ENCODE measurements around the gene OR52I2. TPM values are rescaled to one million over a fixed set of nuclear protein-coding genes. Genes with fewer than 3 reads are reported as not detected.
A peak's percentile ranks its signal among the peaks of the same experiment; 100 is the strongest.

Gene OR52I2
- polyA plus RNA-seq, 2 of the 4 experiments (the other 2 are of a cell fraction), result not detected

DNA sequence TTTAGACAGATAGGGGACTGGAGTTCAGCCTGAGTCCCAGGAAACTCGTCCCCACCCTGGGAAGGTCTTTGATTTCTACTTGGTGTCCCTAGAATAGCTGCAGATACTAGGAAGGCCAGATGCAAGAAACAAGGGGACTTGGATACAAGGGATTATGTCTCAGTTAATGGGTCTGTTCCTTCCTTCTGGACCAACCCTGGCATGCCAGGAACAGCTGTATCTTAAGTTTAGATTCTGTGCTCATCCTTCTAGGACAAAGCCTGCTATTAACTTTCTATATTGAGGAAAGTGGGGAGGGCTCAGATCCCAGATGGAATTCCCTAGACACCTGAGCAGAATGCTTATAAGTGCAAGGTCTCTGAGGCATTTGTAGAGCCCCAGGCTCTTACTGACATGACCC is 40.5 kb upstream of the OR52I2 start:
- 0% methylated on average over 1 of the region's 1 CpG for WGBS (ENCODE audit: missing lambda C conversion rate)
- Histone ChIP-seq H3K4me1 (no peaks in the 10 kb centered on the region), H3K27ac (no peak overlapping the region), H3K4me2 (no peak overlapping the region), H3K9me3 (no peaks in the 10 kb centered on the region), H3K4me3 (no peak overlapping the region)
- no peak for DNase-seq (ENCODE audit: low read depth in 1 of 2, low spot score in 1 of 2)
- FAIRE-seq, result no peak
- TF ChIP-seq, protein P1, sequence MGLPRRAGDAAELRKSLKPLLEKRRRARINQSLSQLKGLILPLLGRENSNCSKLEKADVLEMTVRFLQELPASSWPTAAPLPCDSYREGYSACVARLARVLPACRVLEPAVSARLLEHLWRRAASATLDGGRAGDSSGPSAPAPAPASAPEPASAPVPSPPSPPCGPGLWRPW (IDR thresholded peaks at IDR 0.05), result no peak
- no peak for TF ChIP-seq ZNF302 (CRISPR knock-in tag; IDR thresholded peaks at IDR 0.05)
- no peak for TF ChIP-seq RFX5 (IDR thresholded peaks at IDR 0.05)
- no peak for TF ChIP-seq RNF2 (IDR thresholded peaks at IDR 0.05; ENCODE audit: borderline replicate concordance, low read depth)
- TF ChIP-seq NPAS2 (CRISPR knock-in tag; IDR thresholded peaks at IDR 0.05; ENCODE audit: borderline replicate concordance), result no peak
- TF ChIP-seq HOXB5 (CRISPR knock-in tag; IDR thresholded peaks at IDR 0.05), result no peak
- no peak for TF ChIP-seq KDM5A (IDR thresholded peaks at IDR 0.05)
- TF ChIP-seq, protein P2, sequence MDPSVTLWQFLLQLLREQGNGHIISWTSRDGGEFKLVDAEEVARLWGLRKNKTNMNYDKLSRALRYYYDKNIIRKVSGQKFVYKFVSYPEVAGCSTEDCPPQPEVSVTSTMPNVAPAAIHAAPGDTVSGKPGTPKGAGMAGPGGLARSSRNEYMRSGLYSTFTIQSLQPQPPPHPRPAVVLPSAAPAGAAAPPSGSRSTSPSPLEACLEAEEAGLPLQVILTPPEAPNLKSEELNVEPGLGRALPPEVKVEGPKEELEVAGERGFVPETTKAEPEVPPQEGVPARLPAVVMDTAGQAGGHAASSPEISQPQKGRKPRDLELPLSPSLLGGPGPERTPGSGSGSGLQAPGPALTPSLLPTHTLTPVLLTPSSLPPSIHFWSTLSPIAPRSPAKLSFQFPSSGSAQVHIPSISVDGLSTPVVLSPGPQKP (IDR thresholded peaks at IDR 0.05; ENCODE audit: low read depth, low read length), result no peak
- TF ChIP-seq RARB (CRISPR knock-in tag; IDR thresholded peaks at IDR 0.05), result no peak
- TF ChIP-seq HOXA7 (CRISPR knock-in tag; IDR thresholded peaks at IDR 0.05), result no peak
- TF ChIP-seq, protein P3, sequence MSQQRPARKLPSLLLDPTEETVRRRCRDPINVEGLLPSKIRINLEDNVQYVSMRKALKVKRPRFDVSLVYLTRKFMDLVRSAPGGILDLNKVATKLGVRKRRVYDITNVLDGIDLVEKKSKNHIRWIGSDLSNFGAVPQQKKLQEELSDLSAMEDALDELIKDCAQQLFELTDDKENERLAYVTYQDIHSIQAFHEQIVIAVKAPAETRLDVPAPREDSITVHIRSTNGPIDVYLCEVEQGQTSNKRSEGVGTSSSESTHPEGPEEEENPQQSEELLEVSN (IDR thresholded peaks at IDR 0.05; ENCODE audit: borderline replicate concordance, low read depth), result no peak
- TF ChIP-seq HEYL (CRISPR knock-in tag; IDR thresholded peaks at IDR 0.05), result no peak
- POLR2A ChIA-PET, result no interaction called here
- CTCF ChIA-PET, result interaction anchor here (1.1 to 6.2 kb wide), 5 partner anchors 9 to 359 kb away, joined by 3 to 98 read pairs (median 4); no protein-coding TSS in a partner anchor
- ATAC-seq, result no peak

DNA sequence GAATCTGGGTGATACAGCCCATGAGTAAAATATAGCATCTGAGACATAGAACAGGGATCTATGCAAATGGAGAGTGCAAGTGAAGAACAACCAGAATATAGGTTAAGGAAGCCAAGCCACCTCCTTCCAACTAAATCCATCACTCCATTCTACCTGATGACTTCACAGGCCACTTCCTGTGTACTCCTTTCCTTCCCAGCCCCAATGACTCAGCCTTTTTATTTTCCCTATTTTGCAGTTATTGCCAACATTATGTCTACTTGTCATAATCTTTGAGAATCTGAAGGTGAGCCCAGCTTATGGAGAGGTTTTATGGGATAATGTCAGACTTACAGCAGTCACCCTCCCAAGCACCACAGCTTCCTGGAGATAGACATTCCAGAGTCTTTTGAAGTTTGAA is 38.0 kb upstream of the OR52I2 start:
- TF ChIP-seq, protein P4, sequence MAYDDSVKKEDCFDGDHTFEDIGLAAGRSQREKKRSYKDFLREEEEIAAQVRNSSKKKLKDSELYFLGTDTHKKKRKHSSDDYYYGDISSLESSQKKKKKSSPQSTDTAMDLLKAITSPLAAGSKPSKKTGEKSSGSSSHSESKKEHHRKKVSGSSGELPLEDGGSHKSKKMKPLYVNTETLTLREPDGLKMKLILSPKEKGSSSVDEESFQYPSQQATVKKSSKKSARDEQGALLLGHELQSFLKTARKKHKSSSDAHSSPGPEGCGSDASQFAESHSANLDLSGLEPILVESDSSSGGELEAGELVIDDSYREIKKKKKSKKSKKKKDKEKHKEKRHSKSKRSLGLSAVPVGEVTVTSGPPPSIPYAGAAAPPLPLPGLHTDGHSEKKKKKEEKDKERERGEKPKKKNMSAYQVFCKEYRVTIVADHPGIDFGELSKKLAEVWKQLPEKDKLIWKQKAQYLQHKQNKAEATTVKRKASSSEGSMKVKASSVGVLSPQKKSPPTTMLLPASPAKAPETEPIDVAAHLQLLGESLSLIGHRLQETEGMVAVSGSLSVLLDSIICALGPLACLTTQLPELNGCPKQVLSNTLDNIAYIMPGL (CRISPR knock-in tag; IDR thresholded peaks at IDR 0.05; ENCODE audit: borderline replicate concordance), result no peak
- no peak for TF ChIP-seq EHMT2 (IDR thresholded peaks at IDR 0.05; ENCODE audit: low read depth)
- peak; percentile 66 for TF ChIP-seq MAFK (IDR thresholded peaks at IDR 0.05; ENCODE audit: partially characterized antibody)
- TF ChIP-seq, protein P5, sequence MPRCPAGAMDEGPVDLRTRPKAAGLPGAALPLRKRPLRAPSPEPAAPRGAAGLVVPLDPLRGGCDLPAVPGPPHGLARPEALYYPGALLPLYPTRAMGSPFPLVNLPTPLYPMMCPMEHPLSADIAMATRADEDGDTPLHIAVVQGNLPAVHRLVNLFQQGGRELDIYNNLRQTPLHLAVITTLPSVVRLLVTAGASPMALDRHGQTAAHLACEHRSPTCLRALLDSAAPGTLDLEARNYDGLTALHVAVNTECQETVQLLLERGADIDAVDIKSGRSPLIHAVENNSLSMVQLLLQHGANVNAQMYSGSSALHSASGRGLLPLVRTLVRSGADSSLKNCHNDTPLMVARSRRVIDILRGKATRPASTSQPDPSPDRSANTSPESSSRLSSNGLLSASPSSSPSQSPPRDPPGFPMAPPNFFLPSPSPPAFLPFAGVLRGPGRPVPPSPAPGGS (IDR thresholded peaks at IDR 0.05), result no peak
- TF ChIP-seq, protein P6, sequence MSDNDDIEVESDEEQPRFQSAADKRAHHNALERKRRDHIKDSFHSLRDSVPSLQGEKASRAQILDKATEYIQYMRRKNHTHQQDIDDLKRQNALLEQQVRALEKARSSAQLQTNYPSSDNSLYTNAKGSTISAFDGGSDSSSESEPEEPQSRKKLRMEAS (IDR thresholded peaks at IDR 0.05), result no peak
- Histone ChIP-seq H3K27ac (no peak overlapping the region), H3K4me2 (no peak overlapping the region), H3K4me3 (no peak overlapping the region), H3K4me1 (peaks cover 14% of the 10 kb centered on the region; the same call in 2 of the 3 replicates), H3K9me3 (no peaks in the 10 kb centered on the region)
- POLR2A ChIA-PET, result no interaction called here
- DNase-seq (ENCODE audit: low read depth in 1 of 2, low spot score in 1 of 2) (peak in 1 of 2 experiments; percentile 13), ATAC-seq (no peak), FAIRE-seq (no peak)
- CTCF ChIA-PET, result interaction anchor here (1.0 to 2.1 kb wide), 3 partner anchors 94 to 362 kb away, joined by 3 to 9 read pairs (median 4); partner anchors contain the start of gene OR51D1

DNA sequence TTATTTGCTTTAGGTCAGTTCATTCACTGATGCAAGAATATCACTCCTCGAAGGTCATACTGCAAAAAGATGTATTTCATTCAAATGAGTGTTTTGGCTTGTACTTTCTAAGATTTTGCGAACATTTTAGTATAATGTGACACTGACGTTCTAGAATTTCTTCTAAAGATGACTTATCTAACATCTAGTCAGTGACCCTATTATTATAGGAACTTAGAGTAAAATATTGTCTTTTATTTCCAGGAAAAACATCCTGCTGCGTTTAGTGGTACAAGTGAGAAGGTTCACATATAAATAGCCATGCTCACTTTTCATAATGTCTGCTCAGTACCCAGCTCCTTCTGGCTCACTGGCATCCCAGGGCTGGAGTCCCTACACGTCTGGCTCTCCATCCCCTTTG is 36.7 kb upstream of the OR52I2 start, which contains the start of gene OR52M1:
TSS of gene OR52M1 (plus strand) at position 301 of the 400 bp plus-strand sequence. CDS start at position 301, 0 bp downstream.
- FAIRE-seq, result no peak
- H3K9me3 ChIP-seq, result no peaks in the 10 kb centered on the region
- CTCF ChIA-PET, result interaction anchor here (2.1 kb wide), 1 partner anchor 358 kb away, joined by 9 read pairs; no protein-coding TSS in a partner anchor
- H3K4me1 ChIP-seq, result peaks cover 14% of the 10 kb centered on the region; the same call in 2 of the 3 replicates
- H3K27ac ChIP-seq, result no peak within 1 kb of the TSS
- POLR2A ChIA-PET, result no interaction called here
- H3K4me2 ChIP-seq, result no peak within 1 kb of the TSS
- ATAC-seq, result no peak
- WGBS (ENCODE audit: missing lambda C conversion rate), result 61% methylated on average over 5 of the region's 5 CpGs
- no peak within 1 kb of the TSS for H3K4me3 ChIP-seq
- no peak for DNase-seq (ENCODE audit: low read depth in 1 of 2, low spot score in 1 of 2)
- TF ChIP-seq CHD4 (IDR thresholded peaks at IDR 0.05; ENCODE audit: borderline replicate concordance) (no peak), RCOR1 (IDR thresholded peaks at IDR 0.05; ENCODE audit: low read depth, low read length) (no peak), HEYL (CRISPR knock-in tag; IDR thresholded peaks at IDR 0.05) (no peak), HOXB13 (CRISPR knock-in tag; IDR thresholded peaks at IDR 0.05; ENCODE audit: low read depth) (no peak), HDAC2 (IDR thresholded peaks at IDR 0.05) (no peak), BHLHE40 (IDR thresholded peaks at IDR 0.05; ENCODE audit: low read depth, low read length) (no peak), POLR2AphosphoS2 (conservative IDR thresholded peaks at IDR 0.05; ENCODE audit: low read length) (no peak), CBX8 (IDR thresholded peaks at IDR 0.05) (no peak), FOSL2 (IDR thresholded peaks at IDR 0.05) (no peak), FOSL2 (CRISPR knock-in tag; IDR thresholded peaks at IDR 0.05) (no peak), TP53 (CRISPR knock-in tag; IDR thresholded peaks at IDR 0.05) (no peak)
- TF ChIP-seq, protein P7, sequence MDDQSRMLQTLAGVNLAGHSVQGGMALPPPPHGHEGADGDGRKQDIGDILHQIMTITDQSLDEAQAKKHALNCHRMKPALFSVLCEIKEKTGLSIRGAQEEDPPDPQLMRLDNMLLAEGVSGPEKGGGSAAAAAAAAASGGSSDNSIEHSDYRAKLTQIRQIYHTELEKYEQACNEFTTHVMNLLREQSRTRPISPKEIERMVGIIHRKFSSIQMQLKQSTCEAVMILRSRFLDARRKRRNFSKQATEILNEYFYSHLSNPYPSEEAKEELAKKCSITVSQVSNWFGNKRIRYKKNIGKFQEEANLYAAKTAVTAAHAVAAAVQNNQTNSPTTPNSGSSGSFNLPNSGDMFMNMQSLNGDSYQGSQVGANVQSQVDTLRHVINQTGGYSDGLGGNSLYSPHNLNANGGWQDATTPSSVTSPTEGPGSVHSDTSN (IDR thresholded peaks at IDR 0.05), result no peak
- TF ChIP-seq, protein P5 (IDR thresholded peaks at IDR 0.05), result no peak
